Upper lobe of left lung (tissue), 4 donors: ENCODE results near the gene ZBED1.

ENCODE experiments used
- POLR2A ChIP-seq, 4 donors: fragments of 450-650 bp; IDR thresholded peaks; one replicate each; pipeline ENCODE4 v1.5.1; 2016 to 2017; ENCODE audit warnings: antibody characterized with exemption in 4 of 4, mild to moderate bottlenecking in 2 of 4
- TF ChIP-seq, protein P1 (sequence below), 6 experiments: fragments of 450-650 bp in 4 of 6; fragments of 200-600 bp in 2 of 6; sonication (generic) in 2 of 6; IDR thresholded peaks; one replicate each; pipeline ENCODE4 v1.5.1; 2016 to 2019; ENCODE audit warnings: antibody characterized with exemption in 6 of 6

DNA sequence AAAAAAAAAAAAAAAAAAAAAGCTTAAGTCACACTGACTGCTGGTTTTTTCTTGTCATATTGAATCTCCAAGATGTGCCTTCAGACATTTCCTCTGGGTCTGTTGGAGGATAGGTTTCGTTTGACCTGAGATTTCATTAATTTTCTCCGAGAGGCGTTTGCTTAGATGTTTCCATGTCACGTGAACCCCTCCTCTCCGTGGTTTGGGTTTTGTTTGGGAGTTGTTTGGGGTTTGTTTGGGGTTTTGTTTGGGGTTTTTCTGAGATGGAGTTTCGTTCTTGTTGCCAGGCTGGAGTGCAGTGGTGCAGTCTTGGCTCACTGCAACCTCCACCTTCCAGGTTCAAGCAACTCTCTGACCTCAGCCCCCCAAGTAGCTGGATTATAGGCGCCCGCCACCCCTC is 40.8 kb upstream of the ZBED1 start:
- TF ChIP-seq POLR2A (IDR thresholded peaks at IDR 0.05) = no peak
- TF ChIP-seq, protein P1, sequence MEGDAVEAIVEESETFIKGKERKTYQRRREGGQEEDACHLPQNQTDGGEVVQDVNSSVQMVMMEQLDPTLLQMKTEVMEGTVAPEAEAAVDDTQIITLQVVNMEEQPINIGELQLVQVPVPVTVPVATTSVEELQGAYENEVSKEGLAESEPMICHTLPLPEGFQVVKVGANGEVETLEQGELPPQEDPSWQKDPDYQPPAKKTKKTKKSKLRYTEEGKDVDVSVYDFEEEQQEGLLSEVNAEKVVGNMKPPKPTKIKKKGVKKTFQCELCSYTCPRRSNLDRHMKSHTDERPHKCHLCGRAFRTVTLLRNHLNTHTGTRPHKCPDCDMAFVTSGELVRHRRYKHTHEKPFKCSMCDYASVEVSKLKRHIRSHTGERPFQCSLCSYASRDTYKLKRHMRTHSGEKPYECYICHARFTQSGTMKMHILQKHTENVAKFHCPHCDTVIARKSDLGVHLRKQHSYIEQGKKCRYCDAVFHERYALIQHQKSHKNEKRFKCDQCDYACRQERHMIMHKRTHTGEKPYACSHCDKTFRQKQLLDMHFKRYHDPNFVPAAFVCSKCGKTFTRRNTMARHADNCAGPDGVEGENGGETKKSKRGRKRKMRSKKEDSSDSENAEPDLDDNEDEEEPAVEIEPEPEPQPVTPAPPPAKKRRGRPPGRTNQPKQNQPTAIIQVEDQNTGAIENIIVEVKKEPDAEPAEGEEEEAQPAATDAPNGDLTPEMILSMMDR (IDR thresholded peaks at IDR 0.05) = no peak
